GM21529 (cell line): ENCODE results near the gene LDB2.

Experiments
- ATAC-seq: cut with Tn5 transposase; IDR thresholded peaks from one replicate; pipeline ENCODE4 v1.9.1; 2021; ENCODE audit not compliant: unreplicated experiment

The LDB2 gene

GRCh38 chr4:16728111-16728510 is 170.3 kb downstream of the LDB2 start:
- ATAC-seq: no peak

GRCh38 chr4:16727218-16727617 is 171.2 kb downstream of the LDB2 start:
- ATAC-seq: no peak

GRCh38 chr4:16726368-16727050 is 171.9 kb downstream of the LDB2 start:
- no peak for ATAC-seq

GRCh38 chr4:16725252-16725651 is 173.2 kb downstream of the LDB2 start:
- no peak for ATAC-seq

GRCh38 chr4:16722416-16722815 is 176.0 kb downstream of the LDB2 start:
- ATAC-seq: no peak

- no peak for ATAC-seq
Observed at GRCh38 chr4:16721613-16722291, 176.7 kb downstream of the LDB2 start.

GRCh38 chr4:16720761-16721160 is 177.7 kb downstream of the LDB2 start:
- ATAC-seq: no peak

- ATAC-seq: no peak
Observed at GRCh38 chr4:16717266-16717970, 181.0 kb downstream of the LDB2 start.

- no peak for ATAC-seq
Observed at GRCh38 chr4:16715482-16715881, 183.0 kb downstream of the LDB2 start.

- ATAC-seq: no peak
Observed at GRCh38 chr4:16714191-16714590, 184.3 kb downstream of the LDB2 start.

GRCh38 chr4:16713696-16714095 is 184.7 kb downstream of the LDB2 start:
- no peak for ATAC-seq

- ATAC-seq: no peak
Observed at GRCh38 chr4:16713271-16713670, 185.2 kb downstream of the LDB2 start.

GRCh38 chr4:16710198-16710597 is 188.2 kb downstream of the LDB2 start:
- no peak for ATAC-seq

- ATAC-seq: no peak
Observed at GRCh38 chr4:16707874-16708273, 190.6 kb downstream of the LDB2 start.

GRCh38 chr4:16706251-16706650 is 192.2 kb downstream of the LDB2 start:
- ATAC-seq: no peak

- ATAC-seq: no peak
Observed at GRCh38 chr4:16705341-16705740, 193.1 kb downstream of the LDB2 start.

- no peak for ATAC-seq
Observed at GRCh38 chr4:16704489-16704888, 194.0 kb downstream of the LDB2 start.

GRCh38 chr4:16695896-16696295 is 202.5 kb downstream of the LDB2 start:
- ATAC-seq: no peak

- no peak for ATAC-seq
Observed at GRCh38 chr4:16694884-16695276, 203.6 kb downstream of the LDB2 start.

GRCh38 chr4:16694173-16694883 is 204.1 kb downstream of the LDB2 start:
- ATAC-seq: no peak

- no peak for ATAC-seq
Observed at GRCh38 chr4:16693641-16694040, 204.8 kb downstream of the LDB2 start.
